OCI-LY3 (cell line): ENCODE measurements around the gene CYTH3.

Source experiments
- H2AFZ ChIP-seq: fragments of 200-600, 300-600 bp; shearing (Covaris generic); 2 replicates; pipeline ENCODE4 v1.6.0; 2014; ENCODE audit warnings: antibody characterized with exemption, low read depth, low read length
- H3K27ac ChIP-seq: fragments of 200-600, 300-600 bp; sonication (generic); 2 replicates; pipeline ENCODE4 v1.5.1; 2014; ENCODE audit warnings: mild to moderate bottlenecking, low read length, moderate library complexity, mixed read lengths
- H3K27me3 ChIP-seq: fragments of 200-600, 300-600 bp; sonication (generic); 2 replicates; pipeline ENCODE4 v1.6.1; 2014; ENCODE audit warnings: low read depth, low read length, mixed read lengths
- H3K36me3 ChIP-seq: fragments of 200-600, 300-600 bp; sonication (generic); replicated peaks from 2 replicates; pipeline ENCODE3; 2014; ENCODE audit warnings: low read depth, low read length, mixed read lengths
- H3K4me1 ChIP-seq: fragments of 300-600, 200-600 bp; sonication (generic); 2 replicates; pipeline ENCODE4 v1.6.1; 2014; ENCODE audit warnings: low read length, mixed read lengths
- H3K4me2 ChIP-seq: fragments of 200-600, 300-600 bp; sonication (generic); 2 replicates; pipeline ENCODE4 v1.6.1; 2014; ENCODE audit warnings: low read length, mixed read lengths
- H3K4me3 ChIP-seq: fragments of 300-600, 200-600 bp; sonication (generic); 2 replicates; pipeline ENCODE4 v1.5.1; 2014; ENCODE audit warnings: antibody characterized with exemption, mild to moderate bottlenecking, low read length, moderate library complexity
- H3K79me2 ChIP-seq: fragments of 300-600, 200-600 bp; shearing (Covaris generic); 2 replicates; pipeline ENCODE4 v1.6.1; 2014; ENCODE audit warnings: mild to moderate bottlenecking, low read length, mixed read lengths
- H3K9ac ChIP-seq: fragments of 300-600, 200-600 bp; shearing (Covaris generic); 2 replicates; pipeline ENCODE4 v1.6.0; 2014; ENCODE audit warnings: mild to moderate bottlenecking, low read length, moderate library complexity
- H3K9me3 ChIP-seq: fragments of 200-600, 300-600 bp; shearing (Covaris generic); 2 replicates; pipeline ENCODE4 v1.6.1; 2014; ENCODE audit warnings: low read length, mixed read lengths; ENCODE audit not compliant: insufficient read depth
- H4K20me1 ChIP-seq: fragments of 200-600, 300-600 bp; sonication (generic); 2 replicates; pipeline ENCODE4 v1.6.1; 2016; ENCODE audit warnings: low read length, mixed read lengths; ENCODE audit not compliant: insufficient read depth
- EZH2phosphoT487 ChIP-seq: fragments of 200-600 bp; shearing (Covaris generic); IDR thresholded peaks from 2 replicates; pipeline ENCODE4 v1.6.1; 2018; ENCODE audit warnings: antibody characterized with exemption, mixed run types, low read depth
- TF ChIP-seq, protein P1 (sequence below): fragments of 200-600, 300-600 bp; sonication (generic); IDR thresholded peaks from 2 replicates; pipeline ENCODE4 v1.5.1; 2014; ENCODE audit warnings: antibody characterized with exemption, low read length, low read depth

CYTH3 gene

GRCh38 chr7:6162650-6163366 is 109.6 kb downstream of the CYTH3 start:
- H3K36me3 ChIP-seq, result no peaks in the 10 kb centered on the region
- H3K27ac ChIP-seq, result no peak overlapping the region

GRCh38 chr7:6162331-6162620 is 110.1 kb downstream of the CYTH3 start:
- H3K9me3 ChIP-seq, result no peaks in the 10 kb centered on the region
- H3K27ac ChIP-seq, result no peak overlapping the region
- H3K4me3 ChIP-seq, result no peak overlapping the region
- H3K4me1 ChIP-seq, result no peaks in the 10 kb centered on the region
- H3K4me2 ChIP-seq, result no peak overlapping the region
- no peak overlapping the region for H3K9ac ChIP-seq
- no peaks in the 10 kb centered on the region for H3K79me2 ChIP-seq
- H3K27me3 ChIP-seq, result no peaks in the 10 kb centered on the region
- no peak overlapping the region for H2AFZ ChIP-seq
- no peaks in the 10 kb centered on the region for H3K36me3 ChIP-seq
- TF ChIP-seq, protein P1, sequence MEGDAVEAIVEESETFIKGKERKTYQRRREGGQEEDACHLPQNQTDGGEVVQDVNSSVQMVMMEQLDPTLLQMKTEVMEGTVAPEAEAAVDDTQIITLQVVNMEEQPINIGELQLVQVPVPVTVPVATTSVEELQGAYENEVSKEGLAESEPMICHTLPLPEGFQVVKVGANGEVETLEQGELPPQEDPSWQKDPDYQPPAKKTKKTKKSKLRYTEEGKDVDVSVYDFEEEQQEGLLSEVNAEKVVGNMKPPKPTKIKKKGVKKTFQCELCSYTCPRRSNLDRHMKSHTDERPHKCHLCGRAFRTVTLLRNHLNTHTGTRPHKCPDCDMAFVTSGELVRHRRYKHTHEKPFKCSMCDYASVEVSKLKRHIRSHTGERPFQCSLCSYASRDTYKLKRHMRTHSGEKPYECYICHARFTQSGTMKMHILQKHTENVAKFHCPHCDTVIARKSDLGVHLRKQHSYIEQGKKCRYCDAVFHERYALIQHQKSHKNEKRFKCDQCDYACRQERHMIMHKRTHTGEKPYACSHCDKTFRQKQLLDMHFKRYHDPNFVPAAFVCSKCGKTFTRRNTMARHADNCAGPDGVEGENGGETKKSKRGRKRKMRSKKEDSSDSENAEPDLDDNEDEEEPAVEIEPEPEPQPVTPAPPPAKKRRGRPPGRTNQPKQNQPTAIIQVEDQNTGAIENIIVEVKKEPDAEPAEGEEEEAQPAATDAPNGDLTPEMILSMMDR, result no peak
- no peak for TF ChIP-seq EZH2phosphoT487
- H4K20me1 ChIP-seq, result no peaks in the 10 kb centered on the region

More at GRCh38 chr7:6162650-6163366, 109.6 kb downstream of the CYTH3 start:
- TF ChIP-seq EZH2phosphoT487, result no peak
- TF ChIP-seq, protein P1, result no peak
- Histone ChIP-seq H3K9me3 (no peaks in the 10 kb centered on the region), H3K4me3 (no peak overlapping the region), H2AFZ (no peak overlapping the region), H3K9ac (no peak overlapping the region), H4K20me1 (no peaks in the 10 kb centered on the region), H3K79me2 (no peaks in the 10 kb centered on the region), H3K4me2 (no peak overlapping the region), H3K27me3 (no peaks in the 10 kb centered on the region), H3K4me1 (no peaks in the 10 kb centered on the region)

DNA sequence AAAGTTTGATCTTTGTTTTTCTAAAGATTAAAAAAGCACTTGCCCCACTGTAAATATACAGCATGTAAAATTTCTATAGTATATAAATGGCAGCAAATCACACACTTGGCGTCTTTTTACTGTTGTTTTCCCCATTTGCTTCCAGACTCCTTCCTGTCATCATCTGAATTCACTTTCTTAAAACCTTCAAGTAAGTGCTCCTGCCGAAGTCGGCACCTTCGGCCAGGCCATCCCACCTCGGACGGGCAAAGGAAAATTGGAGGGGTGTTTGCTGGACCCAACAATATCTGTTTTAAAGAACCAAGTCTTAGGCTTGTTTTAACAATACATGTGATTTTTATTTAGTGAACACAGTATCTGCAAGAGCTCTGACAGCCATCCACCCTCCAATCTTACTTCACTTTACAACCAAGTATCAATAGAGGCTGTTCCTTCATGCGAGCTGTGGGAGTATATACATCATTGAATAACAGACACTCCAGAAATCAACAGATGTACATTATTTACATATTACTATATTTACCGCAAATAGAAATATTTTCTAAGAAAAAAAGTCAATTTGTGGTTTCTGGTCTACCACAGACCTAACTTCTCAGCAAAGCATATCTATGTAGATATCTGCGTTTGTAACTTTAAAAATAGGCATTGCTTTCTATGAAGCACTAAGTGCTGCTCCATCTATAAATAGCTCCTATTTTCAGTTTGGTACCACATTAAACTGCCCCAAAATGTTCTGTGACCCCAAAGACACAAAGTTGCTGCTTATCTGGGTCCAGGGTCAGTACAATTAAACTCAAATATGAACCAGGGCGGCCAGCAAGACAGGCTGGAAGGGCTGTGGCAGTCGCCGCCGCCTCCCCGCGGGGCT is 110.7 kb downstream of the CYTH3 start:
- no peaks in the 10 kb centered on the region for H3K9me3 ChIP-seq
- H4K20me1 ChIP-seq, result no peaks in the 10 kb centered on the region
- no peaks in the 10 kb centered on the region for H3K4me1 ChIP-seq
- no peak overlapping the region for H3K4me3 ChIP-seq
- no peak overlapping the region for H3K4me2 ChIP-seq
- no peak overlapping the region for H3K9ac ChIP-seq
- no peak for TF ChIP-seq EZH2phosphoT487
- TF ChIP-seq, protein P1, result no peak
- H3K36me3 ChIP-seq, result no peaks in the 10 kb centered on the region
- H3K27me3 ChIP-seq, result no peaks in the 10 kb centered on the region
- no peaks in the 10 kb centered on the region for H3K79me2 ChIP-seq
- H2AFZ ChIP-seq, result no peak overlapping the region
- no peak overlapping the region for H3K27ac ChIP-seq

- Histone ChIP-seq H3K9me3 (no peaks in the 10 kb centered on the region), H3K27ac (no peak overlapping the region), H3K4me3 (no peak overlapping the region), H2AFZ (no peak overlapping the region), H3K27me3 (no peaks in the 10 kb centered on the region), H3K4me1 (no peaks in the 10 kb centered on the region), H3K4me2 (no peak overlapping the region), H3K9ac (no peak overlapping the region), H4K20me1 (no peaks in the 10 kb centered on the region), H3K79me2 (no peaks in the 10 kb centered on the region), H3K36me3 (peaks cover 3% of the 10 kb centered on the region)
- no peak for TF ChIP-seq EZH2phosphoT487
- TF ChIP-seq, protein P1, result no peak
Observed at GRCh38 chr7:6160191-6160623, 112.2 kb downstream of the CYTH3 start.
